Adrenal gland (tissue), 5 donors: ENCODE data around the gene IDH2.

ENCODE experiments used
- CTCF ChIP-seq, 6 experiments: fragments of 450-650 bp in 4 of 6; fragments of 200-600 bp in 2 of 6; sonication (generic) in 1 of 6; IDR thresholded peaks; 1 replicate in 5 of 6; 2 replicates in 1 of 6; pipeline versions ENCODE4 v1.5.1 to v1.8.0; 2016 to 2021; ENCODE audit warnings: antibody characterized with exemption in 6 of 6, mild to moderate bottlenecking in 2 of 6, moderate library complexity in 1 of 6
- POLR2A ChIP-seq, 2 donors: fragments of 450-650 bp; IDR thresholded peaks; one replicate each; pipeline ENCODE4 v1.6.1; 2017; ENCODE audit warnings: antibody characterized with exemption in 2 of 2, mild to moderate bottlenecking in 2 of 2, moderate library complexity in 1 of 2
- donor health status: DM: no; HTN: no; CAD: no.

GRCh38 chr15:90091156-90091931, 10.9 kb downstream of the IDH2 start:
- TF ChIP-seq CTCF (IDR thresholded peaks at IDR 0.05), result no peak
- no peak for TF ChIP-seq POLR2A (IDR thresholded peaks at IDR 0.05)
